HepG2 (cell line): ENCODE data around the gene KHK. TPM values are rescaled to one million over a fixed set of nuclear protein-coding genes. Genes with fewer than 3 reads are reported as not detected.

Source experiments
- FOSL2 ChIP-seq: sonication (generic); formaldehyde crosslinking; IDR thresholded peaks from 2 replicates; pipeline ENCODE4 v1.4.0; 2020; ENCODE audit warnings: missing genetic modification reagents
- GABPB1 ChIP-seq: IDR thresholded peaks from 2 replicates; pipeline ENCODE4 v1.6.1; 2016; ENCODE audit warnings: mild to moderate bottlenecking, missing genetic modification reagents, moderate library complexity, missing compliant biosample characterization
- KDM5B ChIP-seq: sonication (generic); formaldehyde crosslinking; IDR thresholded peaks from 2 replicates; pipeline ENCODE4 v1.4.0; 2020; ENCODE audit warnings: missing genetic modification reagents, mild to moderate bottlenecking, borderline replicate concordance
- KLF15 ChIP-seq: sonication (generic); formaldehyde crosslinking; IDR thresholded peaks from 2 replicates; pipeline ENCODE4 v1.8.1; 2023; ENCODE audit warnings: borderline replicate concordance, mild to moderate bottlenecking, inconsistent platforms, missing genetic modification reagents, mixed read lengths
- SOX5 ChIP-seq: IDR thresholded peaks from 2 replicates; pipeline ENCODE4 v1.6.1; 2016; ENCODE audit warnings: borderline replicate concordance
- SOX6 ChIP-seq, 2 experiments: fragments of 450-650 bp in 1 of 2; sonication (generic) in 1 of 2; formaldehyde crosslinking in 1 of 2; IDR thresholded peaks; 2 replicates each; pipeline versions ENCODE4 v1.4.0 to v1.6.1; 2017 to 2020; ENCODE audit warnings: antibody characterized with exemption in 1 of 2, mild to moderate bottlenecking in 1 of 2, missing genetic modification reagents in 1 of 2
- TAF15 ChIP-seq: fragments of 200-400 bp; formaldehyde crosslinking; IDR thresholded peaks from one replicate; pipeline ENCODE4 v1.6.1; 2018; ENCODE audit warnings: mild to moderate bottlenecking, low read depth, low read length; ENCODE audit not compliant: poor library complexity, severe bottlenecking
- XBP1 ChIP-seq: sonication (generic); formaldehyde crosslinking; IDR thresholded peaks from 2 replicates; pipeline ENCODE4 v1.5.0; 2020; ENCODE audit warnings: missing genetic modification reagents
- ZIK1 ChIP-seq: sonication (generic); formaldehyde crosslinking; IDR thresholded peaks from 2 replicates; pipeline ENCODE4 v1.5.0; 2020; ENCODE audit warnings: mild to moderate bottlenecking, low read depth, missing genetic modification reagents, borderline replicate concordance
- ZKSCAN8 ChIP-seq: IDR thresholded peaks from 2 replicates; pipeline ENCODE4 v1.6.1; 2016; ENCODE audit warnings: borderline replicate concordance, missing genetic modification reagents, missing compliant biosample characterization
- ZNF292 ChIP-seq: sonication (generic); formaldehyde crosslinking; IDR thresholded peaks from 2 replicates; pipeline ENCODE4 v1.8.1; 2022; ENCODE audit warnings: mild to moderate bottlenecking, low read depth, missing genetic modification reagents, borderline replicate concordance
- polyA plus RNA-seq, 8 experiments: library from polyadenylated mRNA; depleted of rRNA in 3 of 8; stranded (reverse) in 7 of 8; unstranded in 1 of 8; fragments of >200 nt; fragmentation: Illumina TruSeq in 4 of 8; extraction: Trizol in 4 of 8; gene quantifications; 2 replicates each; pipeline versions ENCODE4 v1.2.1 to v1.2.3, GENCODE V29; 2011 to 2016; ENCODE audit warnings: low read depth in 4 of 8, missing spikeins in 1 of 8, mixed read lengths in 1 of 8; ENCODE audit not compliant: insufficient read depth in 1 of 8
- total RNA-seq, 5 experiments: library from RNA; depleted of rRNA; stranded (reverse); fragments of >200 nt; fragmentation: Illumina TruSeq; extraction: Trizol; gene quantifications; 2 replicates each; pipeline ENCODE4 v1.2.3, GENCODE V29; 2016; ENCODE audit warnings: low read depth in 1 of 5
- TF ChIP-seq, protein P1 (sequence below): IDR thresholded peaks from 2 replicates; pipeline ENCODE4 v1.6.1; 2016; ENCODE audit warnings: missing compliant biosample characterization, missing genetic modification reagents, borderline replicate concordance
- TF ChIP-seq, protein P2 (sequence below): sonication (generic); formaldehyde crosslinking; IDR thresholded peaks from 2 replicates; pipeline ENCODE4 v1.5.0; 2020; ENCODE audit warnings: mild to moderate bottlenecking, missing genetic modification reagents
- TF ChIP-seq, protein P3 (sequence below): sonication (generic); formaldehyde crosslinking; IDR thresholded peaks from 2 replicates; pipeline ENCODE4 v1.4.0; 2020; ENCODE audit warnings: mild to moderate bottlenecking, missing genetic modification reagents
- TF ChIP-seq, protein P4 (sequence below): sonication (generic); formaldehyde crosslinking; IDR thresholded peaks from 2 replicates; pipeline ENCODE4 v1.8.0; 2022; ENCODE audit warnings: mild to moderate bottlenecking, missing genetic modification reagents, moderate library complexity
- TF ChIP-seq, protein P5 (sequence below): sonication (generic); formaldehyde crosslinking; IDR thresholded peaks from 2 replicates; pipeline ENCODE4 v1.4.0; 2020; ENCODE audit warnings: missing genetic modification reagents, low read depth, mild to moderate bottlenecking, borderline replicate concordance

The KHK gene
- total and polyA plus RNA-seq, 2 of the 13 experiments (the other 11 are each of a cell fraction or from before 2014, with no cell fraction given): 40.9 to 99.2 TPM

DNA sequence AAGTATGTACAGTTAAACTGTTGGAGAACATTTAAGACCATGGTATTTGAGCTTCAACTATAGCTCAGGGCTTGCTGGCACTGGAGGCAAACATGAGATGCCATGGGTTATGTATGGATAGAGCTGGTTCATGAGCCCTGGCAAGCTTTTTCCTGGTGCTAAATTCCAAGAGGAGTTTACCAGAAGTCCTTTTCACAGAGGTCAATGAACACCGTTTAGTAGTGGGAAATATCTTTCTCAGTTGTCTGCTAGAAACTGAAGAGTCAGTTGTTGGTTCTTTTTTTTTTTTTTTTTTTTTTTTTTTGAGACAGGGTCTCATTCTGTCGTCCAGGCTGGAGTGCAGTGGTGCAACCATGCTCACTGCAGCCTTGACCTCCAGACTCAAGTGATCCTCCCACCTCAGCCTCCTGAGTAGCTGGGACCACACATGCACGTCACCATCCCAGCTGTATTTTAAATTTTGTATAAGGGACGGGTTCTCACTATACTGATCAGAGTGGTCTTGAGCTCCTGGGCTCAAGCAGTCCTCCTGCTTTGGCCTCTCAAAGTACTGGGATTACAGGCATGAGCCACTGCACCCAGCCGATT, 1.3 kb downstream of the KHK start (continued):
- TF ChIP-seq FOSL2 (CRISPR knock-in tag) (no peak), SOX5 (no peak), SOX6 (IDR thresholded peaks at IDR 0.05) (no peak), SOX6 (CRISPR knock-in tag; IDR thresholded peaks at IDR 0.05) (no peak), ZKSCAN8 (no peak), ZIK1 (no peak), KDM5B (no peak), GABPB1 (CRISPR knock-in tag) (no peak), XBP1 (no peak), KLF15 (CRISPR knock-in tag) (no peak), ZNF292 (CRISPR knock-in tag) (no peak), TAF15 (no peak)
- TF ChIP-seq, protein P1, sequence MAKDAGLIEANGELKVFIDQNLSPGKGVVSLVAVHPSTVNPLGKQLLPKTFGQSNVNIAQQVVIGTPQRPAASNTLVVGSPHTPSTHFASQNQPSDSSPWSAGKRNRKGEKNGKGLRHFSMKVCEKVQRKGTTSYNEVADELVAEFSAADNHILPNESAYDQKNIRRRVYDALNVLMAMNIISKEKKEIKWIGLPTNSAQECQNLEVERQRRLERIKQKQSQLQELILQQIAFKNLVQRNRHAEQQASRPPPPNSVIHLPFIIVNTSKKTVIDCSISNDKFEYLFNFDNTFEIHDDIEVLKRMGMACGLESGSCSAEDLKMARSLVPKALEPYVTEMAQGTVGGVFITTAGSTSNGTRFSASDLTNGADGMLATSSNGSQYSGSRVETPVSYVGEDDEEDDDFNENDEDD (CRISPR knock-in tag): no peak
- TF ChIP-seq, protein P2, sequence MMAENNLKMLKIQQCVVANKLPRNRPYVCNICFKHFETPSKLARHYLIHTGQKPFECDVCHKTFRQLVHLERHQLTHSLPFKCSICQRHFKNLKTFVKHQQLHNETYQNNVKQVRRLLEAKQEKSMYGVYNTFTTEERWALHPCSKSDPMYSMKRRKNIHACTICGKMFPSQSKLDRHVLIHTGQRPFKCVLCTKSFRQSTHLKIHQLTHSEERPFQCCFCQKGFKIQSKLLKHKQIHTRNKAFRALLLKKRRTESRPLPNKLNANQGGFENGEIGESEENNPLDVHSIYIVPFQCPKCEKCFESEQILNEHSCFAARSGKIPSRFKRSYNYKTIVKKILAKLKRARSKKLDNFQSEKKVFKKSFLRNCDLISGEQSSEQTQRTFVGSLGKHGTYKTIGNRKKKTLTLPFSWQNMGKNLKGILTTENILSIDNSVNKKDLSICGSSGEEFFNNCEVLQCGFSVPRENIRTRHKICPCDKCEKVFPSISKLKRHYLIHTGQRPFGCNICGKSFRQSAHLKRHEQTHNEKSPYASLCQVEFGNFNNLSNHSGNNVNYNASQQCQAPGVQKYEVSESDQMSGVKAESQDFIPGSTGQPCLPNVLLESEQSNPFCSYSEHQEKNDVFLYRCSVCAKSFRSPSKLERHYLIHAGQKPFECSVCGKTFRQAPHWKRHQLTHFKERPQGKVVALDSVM (CRISPR knock-in tag): peak; percentile 98
- TF ChIP-seq, protein P3, sequence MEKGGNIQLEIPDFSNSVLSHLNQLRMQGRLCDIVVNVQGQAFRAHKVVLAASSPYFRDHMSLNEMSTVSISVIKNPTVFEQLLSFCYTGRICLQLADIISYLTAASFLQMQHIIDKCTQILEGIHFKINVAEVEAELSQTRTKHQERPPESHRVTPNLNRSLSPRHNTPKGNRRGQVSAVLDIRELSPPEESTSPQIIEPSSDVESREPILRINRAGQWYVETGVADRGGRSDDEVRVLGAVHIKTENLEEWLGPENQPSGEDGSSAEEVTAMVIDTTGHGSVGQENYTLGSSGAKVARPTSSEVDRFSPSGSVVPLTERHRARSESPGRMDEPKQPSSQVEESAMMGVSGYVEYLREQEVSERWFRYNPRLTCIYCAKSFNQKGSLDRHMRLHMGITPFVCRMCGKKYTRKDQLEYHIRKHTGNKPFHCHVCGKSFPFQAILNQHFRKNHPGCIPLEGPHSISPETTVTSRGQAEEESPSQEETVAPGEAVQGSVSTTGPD (CRISPR knock-in tag): no peak
- TF ChIP-seq, protein P4, sequence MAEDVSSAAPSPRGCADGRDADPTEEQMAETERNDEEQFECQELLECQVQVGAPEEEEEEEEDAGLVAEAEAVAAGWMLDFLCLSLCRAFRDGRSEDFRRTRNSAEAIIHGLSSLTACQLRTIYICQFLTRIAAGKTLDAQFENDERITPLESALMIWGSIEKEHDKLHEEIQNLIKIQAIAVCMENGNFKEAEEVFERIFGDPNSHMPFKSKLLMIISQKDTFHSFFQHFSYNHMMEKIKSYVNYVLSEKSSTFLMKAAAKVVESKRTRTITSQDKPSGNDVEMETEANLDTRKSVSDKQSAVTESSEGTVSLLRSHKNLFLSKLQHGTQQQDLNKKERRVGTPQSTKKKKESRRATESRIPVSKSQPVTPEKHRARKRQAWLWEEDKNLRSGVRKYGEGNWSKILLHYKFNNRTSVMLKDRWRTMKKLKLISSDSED: no peak
- TF ChIP-seq, protein P5, sequence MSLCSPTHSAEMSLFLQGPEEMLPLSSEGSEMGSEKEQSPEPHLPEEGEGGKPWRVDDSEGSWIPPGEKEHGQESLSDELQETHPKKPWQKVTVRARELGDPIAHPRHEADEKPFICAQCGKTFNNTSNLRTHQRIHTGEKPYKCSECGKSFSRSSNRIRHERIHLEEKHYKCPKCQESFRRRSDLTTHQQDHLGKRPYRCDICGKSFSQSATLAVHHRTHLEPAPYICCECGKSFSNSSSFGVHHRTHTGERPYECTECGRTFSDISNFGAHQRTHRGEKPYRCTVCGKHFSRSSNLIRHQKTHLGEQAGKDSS (CRISPR knock-in tag): no peak
